Glutamatergic neuron (in vitro differentiated cells): ENCODE results near the gene SPECC1. TPM values are rescaled to one million over a fixed set of nuclear protein-coding genes. Genes with fewer than 3 reads are reported as not detected.

Experiments
- DNase-seq: peaks from one replicate; pipeline ENCODE4 v3.0.0; 2022
- H3K27ac Mint-ChIP-seq: one replicate; pipeline ENCODE4 v1.8.0; 2020; ENCODE audit warnings: mild to moderate bottlenecking, mixed read lengths, inconsistent platforms; ENCODE audit not compliant: unreplicated experiment
- H3K27me3 Mint-ChIP-seq: one replicate; pipeline ENCODE4 v1.8.0; 2020; ENCODE audit warnings: mild to moderate bottlenecking, moderate library complexity, mixed read lengths, inconsistent platforms; ENCODE audit not compliant: unreplicated experiment
- H3K36me3 Mint-ChIP-seq: one replicate; pipeline ENCODE4 v1.8.0; 2020; ENCODE audit warnings: mild to moderate bottlenecking, mixed read lengths, inconsistent platforms; ENCODE audit not compliant: unreplicated experiment
- H3K4me1 Mint-ChIP-seq: one replicate; pipeline ENCODE4 v1.8.0; 2020; ENCODE audit warnings: mild to moderate bottlenecking, low read depth, mixed read lengths, inconsistent platforms; ENCODE audit not compliant: unreplicated experiment
- H3K4me3 Mint-ChIP-seq: one replicate; pipeline ENCODE4 v1.8.0; 2020; ENCODE audit warnings: mild to moderate bottlenecking, mixed read lengths, inconsistent platforms; ENCODE audit not compliant: unreplicated experiment
- H3K9me3 Mint-ChIP-seq: one replicate; pipeline ENCODE4 v1.8.0; 2020; ENCODE audit warnings: mild to moderate bottlenecking, moderate library complexity, mixed read lengths, inconsistent platforms; ENCODE audit not compliant: unreplicated experiment
- total RNA-seq: library from RNA; stranded (reverse); fragmentation: NEBNext Ultra II Directional; extraction: Animal tissue kit (Norgen Biotek cat#: 25700); gene quantifications from one replicate; pipeline ENCODE4 v1.2.1, GENCODE V29; 2021; ENCODE audit not compliant: unreplicated experiment
- TF ChIP-seq, protein P1 (sequence below): fragments of 200-600 bp; sonication (generic); IDR thresholded peaks from one replicate; pipeline ENCODE4 v1.5.0; 2021; ENCODE audit not compliant: partially characterized antibody, unreplicated experiment

SPECC1 gene
- total RNA-seq, 1 donor from 2014 or later, result 60.6 TPM

DNA sequence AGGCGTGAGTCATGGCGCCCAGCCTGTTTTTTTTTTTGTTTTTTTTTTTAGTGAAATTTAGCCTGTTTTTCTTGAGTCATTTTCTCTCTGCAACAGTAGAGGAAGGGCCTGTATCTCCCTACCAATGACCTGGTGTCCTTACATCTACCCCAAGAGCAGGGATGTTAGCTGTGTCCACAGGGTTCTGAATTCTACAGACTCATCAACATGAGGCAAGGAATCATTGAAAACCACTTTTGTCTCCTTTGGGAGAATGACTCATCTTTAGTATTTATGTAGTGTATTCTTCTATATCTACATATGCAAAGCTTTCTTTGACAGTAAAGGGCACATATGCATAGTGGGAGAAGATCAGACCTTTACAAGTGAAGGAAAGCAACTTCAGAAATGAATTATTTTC, 105.3 kb downstream of the SPECC1 start:
- no peak for DNase-seq
- Mint-ChIP-seq H3K27me3 (no peaks in the 10 kb centered on the region), H3K27ac (no peak overlapping the region), H3K4me3 (no peak overlapping the region), H3K9me3 (no peaks in the 10 kb centered on the region), H3K36me3 (no peaks in the 10 kb centered on the region), H3K4me1 (peaks cover 3% of the 10 kb centered on the region)
- TF ChIP-seq, protein P1, sequence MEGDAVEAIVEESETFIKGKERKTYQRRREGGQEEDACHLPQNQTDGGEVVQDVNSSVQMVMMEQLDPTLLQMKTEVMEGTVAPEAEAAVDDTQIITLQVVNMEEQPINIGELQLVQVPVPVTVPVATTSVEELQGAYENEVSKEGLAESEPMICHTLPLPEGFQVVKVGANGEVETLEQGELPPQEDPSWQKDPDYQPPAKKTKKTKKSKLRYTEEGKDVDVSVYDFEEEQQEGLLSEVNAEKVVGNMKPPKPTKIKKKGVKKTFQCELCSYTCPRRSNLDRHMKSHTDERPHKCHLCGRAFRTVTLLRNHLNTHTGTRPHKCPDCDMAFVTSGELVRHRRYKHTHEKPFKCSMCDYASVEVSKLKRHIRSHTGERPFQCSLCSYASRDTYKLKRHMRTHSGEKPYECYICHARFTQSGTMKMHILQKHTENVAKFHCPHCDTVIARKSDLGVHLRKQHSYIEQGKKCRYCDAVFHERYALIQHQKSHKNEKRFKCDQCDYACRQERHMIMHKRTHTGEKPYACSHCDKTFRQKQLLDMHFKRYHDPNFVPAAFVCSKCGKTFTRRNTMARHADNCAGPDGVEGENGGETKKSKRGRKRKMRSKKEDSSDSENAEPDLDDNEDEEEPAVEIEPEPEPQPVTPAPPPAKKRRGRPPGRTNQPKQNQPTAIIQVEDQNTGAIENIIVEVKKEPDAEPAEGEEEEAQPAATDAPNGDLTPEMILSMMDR, result no peak

DNA sequence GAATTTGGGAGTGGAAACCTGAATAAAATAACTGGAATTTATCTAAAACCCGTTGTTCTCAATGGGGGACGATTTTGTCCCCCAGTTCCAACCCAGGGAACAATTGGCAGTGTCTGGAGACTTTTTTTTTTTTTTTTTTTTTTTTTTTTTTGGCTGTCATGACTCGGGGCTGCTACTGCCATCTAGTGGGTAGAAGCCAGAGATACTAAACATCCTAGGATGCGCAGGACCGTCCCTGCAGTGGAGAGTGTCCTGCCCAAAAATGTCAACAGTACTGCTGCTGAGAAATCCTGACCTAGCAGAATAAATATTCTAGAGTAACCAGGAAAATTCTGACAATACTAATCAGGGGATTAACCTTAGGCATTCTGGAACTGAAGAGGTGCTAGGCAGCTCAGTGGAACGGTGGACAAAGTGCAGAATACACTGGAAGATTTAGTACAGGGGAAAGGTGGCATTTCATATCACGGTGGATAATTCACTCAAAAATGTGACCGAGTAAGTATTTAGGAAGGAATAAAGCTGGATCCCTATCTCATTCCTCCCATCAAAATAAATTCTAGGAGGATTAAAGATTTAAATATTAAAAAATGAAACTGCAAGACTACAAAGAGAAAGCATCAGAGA, 107.6 kb downstream of the SPECC1 start:
- Mint-ChIP-seq H3K4me1 (peaks cover 3% of the 10 kb centered on the region), H3K9me3 (no peaks in the 10 kb centered on the region), H3K27ac (no peak overlapping the region), H3K36me3 (no peaks in the 10 kb centered on the region), H3K27me3 (no peaks in the 10 kb centered on the region), H3K4me3 (no peak overlapping the region)
- TF ChIP-seq, protein P1, result peak; percentile 76
- DNase-seq, result peak; percentile 49

DNA sequence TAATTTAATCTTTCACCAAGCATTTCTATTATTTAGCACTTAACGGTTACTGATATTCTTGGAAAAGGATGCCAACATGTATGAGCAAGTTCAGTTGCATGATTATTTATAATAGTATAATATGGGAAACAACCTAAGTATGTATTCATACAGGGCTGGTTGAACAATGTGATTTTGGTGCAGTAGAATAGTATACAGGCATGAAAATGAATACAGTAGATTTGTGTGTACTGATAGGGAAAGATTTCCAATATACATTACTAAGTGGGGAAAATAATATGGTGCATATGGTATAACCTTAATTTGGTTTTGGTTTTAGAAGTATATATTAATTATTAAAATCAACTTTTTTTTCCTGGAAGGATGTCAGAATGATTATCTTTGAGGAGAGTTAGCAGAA, 109.1 kb downstream of the SPECC1 start:
- DNase-seq, result no peak
- H3K27me3 Mint-ChIP-seq, result no peaks in the 10 kb centered on the region
- TF ChIP-seq, protein P1, result no peak
- no peak overlapping the region for H3K27ac Mint-ChIP-seq
- H3K9me3 Mint-ChIP-seq, result no peaks in the 10 kb centered on the region
- H3K4me3 Mint-ChIP-seq, result no peak overlapping the region
- H3K4me1 Mint-ChIP-seq, result peaks cover 3% of the 10 kb centered on the region
- no peaks in the 10 kb centered on the region for H3K36me3 Mint-ChIP-seq

DNA sequence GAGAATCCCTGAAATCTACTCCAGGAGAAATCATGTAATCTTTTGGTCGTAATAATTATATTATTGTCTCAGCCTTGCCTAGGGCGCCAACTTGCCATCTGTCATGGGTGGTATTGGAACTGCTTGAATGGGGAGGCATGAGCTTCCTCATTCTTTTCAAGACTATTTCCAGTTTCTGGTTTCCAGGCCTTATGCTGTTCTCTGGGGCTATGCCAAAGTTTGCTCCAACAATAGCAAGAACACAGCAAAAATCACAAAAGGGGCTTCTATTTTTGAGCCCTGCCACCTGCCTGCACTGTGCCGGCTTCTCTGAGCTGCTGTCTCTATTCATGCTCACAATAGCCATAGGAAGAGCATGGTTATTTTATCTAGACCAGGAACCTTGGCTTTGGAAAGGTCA, 111.7 kb downstream of the SPECC1 start:
- Mint-ChIP-seq H3K4me3 (no peak overlapping the region), H3K27ac (no peak overlapping the region), H3K36me3 (no peaks in the 10 kb centered on the region), H3K9me3 (no peaks in the 10 kb centered on the region), H3K4me1 (no peaks in the 10 kb centered on the region), H3K27me3 (no peaks in the 10 kb centered on the region)
- TF ChIP-seq, protein P1, result no peak
- DNase-seq, result no peak

DNA sequence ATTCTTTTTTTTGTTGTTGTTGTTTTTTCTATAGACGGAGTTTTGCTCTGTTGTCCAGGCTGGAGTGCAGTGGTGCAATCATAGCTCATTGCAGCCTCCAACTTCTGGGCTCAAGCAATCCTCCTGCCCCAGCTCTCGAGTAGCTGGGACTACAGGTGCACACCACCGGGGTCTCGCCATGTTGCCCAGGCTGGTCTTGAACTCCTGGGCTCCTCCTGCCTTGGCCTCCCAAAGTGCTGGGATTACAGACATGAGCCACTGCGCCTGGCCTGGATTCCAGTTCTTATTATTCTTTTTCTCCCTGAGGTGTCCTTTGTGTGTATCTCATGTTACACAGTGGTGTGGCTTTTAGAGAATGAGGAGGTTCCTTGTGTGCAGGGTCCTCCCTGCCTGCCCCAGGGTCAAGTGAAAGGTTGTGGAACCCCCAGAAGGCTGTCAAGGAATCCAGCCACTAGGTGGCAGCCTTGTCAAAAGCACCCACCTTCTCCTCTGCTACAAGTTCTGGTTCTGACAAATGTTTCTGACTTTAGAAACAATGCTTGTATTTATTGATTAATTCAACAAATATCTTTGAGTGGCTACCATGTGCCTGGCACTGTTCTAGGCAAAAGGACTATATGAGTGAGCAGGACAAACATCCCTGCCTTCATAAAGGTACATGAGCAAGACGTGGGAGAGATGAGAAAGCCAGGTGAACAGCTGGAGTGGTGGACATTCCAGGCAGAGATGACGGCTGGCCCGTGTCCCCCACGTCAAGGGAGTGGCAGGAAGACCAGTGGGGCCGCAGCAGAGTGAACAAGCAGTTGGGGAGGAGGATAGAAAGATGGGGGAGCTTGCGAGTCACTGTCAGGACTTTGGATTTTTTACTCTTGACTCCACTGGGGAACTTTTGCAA, 112.4 kb downstream of the SPECC1 start:
- H3K9me3 Mint-ChIP-seq, result no peaks in the 10 kb centered on the region
- H3K36me3 Mint-ChIP-seq, result no peaks in the 10 kb centered on the region
- H3K27ac Mint-ChIP-seq, result no peak overlapping the region
- H3K4me1 Mint-ChIP-seq, result no peaks in the 10 kb centered on the region
- no peak overlapping the region for H3K4me3 Mint-ChIP-seq
- peak; percentile 75 for DNase-seq
- TF ChIP-seq, protein P1, result peak; percentile 92
- H3K27me3 Mint-ChIP-seq, result no peaks in the 10 kb centered on the region
